Endothelial cell of umbilical vein (primary cell): ENCODE results near the gene TMC3. TPM values are rescaled to one million over a fixed set of nuclear protein-coding genes. Genes with fewer than 3 reads are reported as not detected.

Source experiments
- BruUV-seq: library from RNA; stranded (reverse); fragments of 400-500 nt; replicated peaks from 2 replicates; lab custom pipeline; 2021; lab: Mats Ljungman, UMichigan
- CTCF ChIA-PET: fragments of 300-600, 350-600 bp; sonication (Branson Sonifier 250); formaldehyde crosslinking; loops from one replicate; lab custom pipeline; 2021; ENCODE audit warnings: antibody characterized with exemption, inconsistent platforms; lab: Charles Lee
- POLR2A ChIA-PET: fragments of 300-600, 350-600 bp; sonication (Branson Sonifier 250); formaldehyde crosslinking; loops from one replicate; lab custom pipeline; 2021; ENCODE audit warnings: antibody characterized with exemption, inconsistent platforms; lab: Charles Lee
- DNase-seq: peaks from one replicate; pipeline ENCODE4 v3.0.0-alpha.2; 2011; ENCODE audit warnings: low read depth, low spot score
- FAIRE-seq: peaks from 2 replicates; lab custom pipeline; 2011; peaks lifted over from hg19 to GRCh38; lab: Jason Lieb, UNC
- H2AFZ ChIP-seq: 2 replicates; pipeline ENCODE4 v1.6.0; 2012; ENCODE audit warnings: low read depth, low read length, control low read depth, inconsistent platforms
- H3K27ac ChIP-seq: 2 replicates; pipeline ENCODE4 v1.5.1; 2011; ENCODE audit warnings: low read depth, mild to moderate bottlenecking, control low read depth, low read length, moderate library complexity; ENCODE audit not compliant: insufficient read depth
- H3K27me3 ChIP-seq, 2 experiments: 2 replicates each; pipeline versions ENCODE4 v1.6.0 to v1.6.1; 2011; ENCODE audit warnings: low read length in 2 of 2, mixed read lengths in 1 of 2; ENCODE audit not compliant: control insufficient read depth in 2 of 2, insufficient read depth in 2 of 2
- H3K36me3 ChIP-seq, 2 experiments: 2 replicates in 1 of 2; 3 replicates in 1 of 2; pipeline ENCODE4 v1.5.1; 2011; ENCODE audit warnings: low read length in 2 of 2, mild to moderate bottlenecking in 1 of 2, moderate library complexity in 1 of 2; ENCODE audit not compliant: control insufficient read depth in 2 of 2, insufficient read depth in 2 of 2; ENCODE audit errors: extremely low read depth in 1 of 2
- H3K4me1 ChIP-seq: 3 replicates; pipeline ENCODE4 v1.5.1; 2011; ENCODE audit warnings: mild to moderate bottlenecking, low read length; ENCODE audit not compliant: control insufficient read depth, insufficient read depth; ENCODE audit errors: extremely low read depth
- H3K4me2 ChIP-seq: 2 replicates; pipeline ENCODE4 v1.6.1; 2011; ENCODE audit warnings: low read length, control low read depth, mixed read lengths; ENCODE audit not compliant: insufficient read depth
- H3K4me3 ChIP-seq, 3 experiments: fragments of 200-600 bp in 1 of 3; sonication (generic), shearing (Covaris generic) in 1 of 3; replicated peaks in 1 of 3; 2 replicates each; pipeline ENCODE4 v1.5.1; 2011 to 2016; ENCODE audit warnings: control low read depth in 3 of 3, low read length in 3 of 3, mild to moderate bottlenecking in 2 of 3, inconsistent platforms in 1 of 3, low read depth in 1 of 3, moderate library complexity in 1 of 3; ENCODE audit not compliant: insufficient read depth in 1 of 3
- H3K79me2 ChIP-seq: 2 replicates; pipeline ENCODE4 v1.6.0; 2012; ENCODE audit warnings: low read length, inconsistent platforms; ENCODE audit not compliant: control insufficient read depth, insufficient read depth
- H3K9ac ChIP-seq: replicated peaks from 2 replicates; pipeline ENCODE3; 2011; ENCODE audit warnings: low read length, control low read depth; ENCODE audit not compliant: insufficient read depth; ENCODE audit errors: extremely low read depth
- H3K9me1 ChIP-seq: replicated peaks from 3 replicates; pipeline ENCODE4 v1.6.0; 2011; ENCODE audit warnings: mild to moderate bottlenecking, low read length; ENCODE audit not compliant: control insufficient read depth, insufficient read depth; ENCODE audit errors: extremely low read depth
- H3K9me3 ChIP-seq: replicated peaks from 2 replicates; pipeline ENCODE4 v1.5.1; 2012; ENCODE audit warnings: low read length, inconsistent platforms; ENCODE audit not compliant: control insufficient read depth, insufficient read depth
- H4K20me1 ChIP-seq: replicated peaks from 2 replicates; pipeline ENCODE3; 2011; ENCODE audit warnings: mild to moderate bottlenecking, low read length; ENCODE audit not compliant: control insufficient read depth, insufficient read depth; ENCODE audit errors: extremely low read depth
- FOS ChIP-seq: IDR thresholded peaks from 2 replicates; pipeline ENCODE4 v1.6.1; 2011; ENCODE audit warnings: mild to moderate bottlenecking, low read length, moderate library complexity, borderline replicate concordance; ENCODE audit not compliant: insufficient read depth
- GATA2 ChIP-seq: IDR thresholded peaks from 2 replicates; pipeline ENCODE4 v1.7.0; 2011; ENCODE audit warnings: low read depth, mild to moderate bottlenecking, moderate library complexity, mixed read lengths, low read length; ENCODE audit not compliant: insufficient read length, insufficient read depth
- JUN ChIP-seq: IDR thresholded peaks from 2 replicates; pipeline ENCODE4 v1.6.1; 2011; ENCODE audit warnings: borderline replicate concordance, low read depth; ENCODE audit not compliant: insufficient read length, insufficient read depth
- MYC ChIP-seq: IDR thresholded peaks from one replicate; pipeline ENCODE4 v1.6.1; 2011; ENCODE audit warnings: mild to moderate bottlenecking, low read depth, low read length
- dilution Hi-C: fragments of 300-500 bp; cut with MboI; formaldehyde crosslinking; loops from one replicate; pipeline ENCODE4 v1.15.0; 2019; ENCODE audit warnings: low sequenced_read_pairs; ENCODE audit not compliant: extremely low pct_ligation_motif_present
- intact Hi-C: fragments of 100-400 bp; cut with micrococcal nuclease; formaldehyde crosslinking; loops from one replicate; pipeline ENCODE4 v1.10.0; 2022
- polyA plus RNA-seq, 4 experiments: library from polyadenylated mRNA; depleted of rRNA in 3 of 4; stranded (reverse) in 3 of 4; unstranded in 1 of 4; fragments of >200 nt; gene quantifications; 2 replicates each; pipeline versions ENCODE4 v1.2.1 to v1.2.3, GENCODE V29; 2011 to 2012; ENCODE audit warnings: missing spikeins in 1 of 4
- total RNA-seq: library from RNA; stranded (reverse); gene quantifications from 2 replicates; pipeline ENCODE4 v1.2.3, GENCODE V29; 2021

Gene TMC3
- total and polyA plus RNA-seq, 2 donors (not counting 3 experiments of a cell fraction or from before 2014, with no cell fraction given), result not detected

- no TSS peak for BruUV-seq
- H3K9ac ChIP-seq, result no peak overlapping the region
- H2AFZ ChIP-seq, result no peak overlapping the region
- H3K4me2 ChIP-seq, result no peak overlapping the region
- no peaks in the 10 kb centered on the region for H3K9me1 ChIP-seq
- H3K9me3 ChIP-seq, result no peaks in the 10 kb centered on the region
- no peak for TF ChIP-seq GATA2
- no peak for TF ChIP-seq MYC
- TF ChIP-seq FOS, result no peak
- no peaks in the 10 kb centered on the region for H4K20me1 ChIP-seq
- peaks cover 0 to 6% of the 10 kb centered on the region in 2 experiments for H3K27me3 ChIP-seq
- no peak overlapping the region for H3K4me3 ChIP-seq
- POLR2A ChIA-PET, result no interaction called here
- H3K4me1 ChIP-seq, result no peaks in the 10 kb centered on the region
- H3K36me3 ChIP-seq, result no peaks in the 10 kb centered on the region
- no peak overlapping the region for H3K27ac ChIP-seq
- no peaks in the 10 kb centered on the region for H3K79me2 ChIP-seq
- DNase-seq, result no peak
- intact Hi-C loops (no loop called here), dilution Hi-C loops (no loop called here)
- FAIRE-seq, result no peak
- CTCF ChIA-PET, result interaction anchor here (0.8 kb wide), 1 partner anchor 9 kb away, joined by 3 read pairs; no protein-coding TSS in a partner anchor
These were observed 92.0 kb downstream of the TMC3 start for GRCh38 chr15:81281766-81282605.

- Histone ChIP-seq H2AFZ (no peak overlapping the region), H3K79me2 (no peaks in the 10 kb centered on the region), H3K27me3 (peaks cover under 1 to 6% of the 10 kb centered on the region in 2 experiments), H3K4me3 (no peak overlapping the region), H3K4me1 (no peaks in the 10 kb centered on the region), H3K4me2 (no peak overlapping the region), H3K9me1 (no peaks in the 10 kb centered on the region), H4K20me1 (no peaks in the 10 kb centered on the region), H3K36me3 (no peaks in the 10 kb centered on the region), H3K9ac (no peak overlapping the region), H3K27ac (no peak overlapping the region), H3K9me3 (no peaks in the 10 kb centered on the region)
- DNase-seq (no peak), FAIRE-seq (no peak)
- dilution Hi-C loops (no loop called here), intact Hi-C loops (no loop called here)
- TF ChIP-seq JUN, result no peak
- no TSS peak for BruUV-seq
- POLR2A ChIA-PET, result no interaction called here
- CTCF ChIA-PET, result no interaction called here
These were observed 92.6 kb downstream of the TMC3 start for GRCh38 chr15:81281456-81281735.

Other genes starting within 250 kb of the TMC3 start
- gene CFAP161, start 239.9 kb downstream of the TMC3 start, total RNA-seq, result 0.65 TPM in 1 of 2 replicates, not detected in the other
- gene CFAP161, start 239.9 kb downstream of the TMC3 start, polyA plus RNA-seq, result 0.08 TPM in 1 of 2 replicates, not detected in the other
- 0.99 and 2.1 TPM in 2 replicates for gene IL16, start 177.3 kb downstream of the TMC3 start, total RNA-seq
- gene IL16, start 177.3 kb downstream of the TMC3 start, polyA plus RNA-seq, result 0.25 and 0.29 TPM in 2 replicates
- gene STARD5, start 50.1 kb downstream of the TMC3 start, total RNA-seq, result 0.32 and 2.2 TPM in 2 replicates
- 3.0 and 4.1 TPM in 2 replicates for gene STARD5, start 50.1 kb downstream of the TMC3 start, polyA plus RNA-seq